BLaER1 treated with 17β-estradiol and CSF1 and Interleukin-3, amounts not matched to agents 10 nM and 100 nM (cell line): Measurements from ENCODE around the gene PLSCR3.

Source experiments
- H3K27ac ChIP-seq, 11 experiments: shearing (Covaris generic); formaldehyde crosslinking; 2 replicates each; pipeline ENCODE4 v1.8.1; 2022
- H3K27me3 ChIP-seq, 11 experiments: shearing (Covaris generic); formaldehyde crosslinking; 2 replicates each; pipeline ENCODE4 v1.8.1; 2022
- H3K36me3 ChIP-seq, 11 experiments: shearing (Covaris generic); formaldehyde crosslinking; 2 replicates each; pipeline ENCODE4 v1.8.1; 2022
- H3K4me1 ChIP-seq, 10 experiments: shearing (Covaris generic); formaldehyde crosslinking; 2 replicates each; pipeline ENCODE4 v1.8.1; 2022
- H3K4me2 ChIP-seq, 11 experiments: shearing (Covaris generic); formaldehyde crosslinking; 2 replicates each; pipeline ENCODE4 v1.8.1; 2022
- H3K4me3 ChIP-seq, 10 experiments: shearing (Covaris generic); formaldehyde crosslinking; 2 replicates each; pipeline ENCODE4 v1.8.1; 2022
- H3K9ac ChIP-seq, 11 experiments: shearing (Covaris generic); formaldehyde crosslinking; 2 replicates each; pipeline ENCODE4 v1.8.1; 2022
- H3K9me3 ChIP-seq, 11 experiments: shearing (Covaris generic); formaldehyde crosslinking; replicated peaks in 1 of 11; 2 replicates each; pipeline ENCODE4 v1.8.1; 2022
- H4K20me1 ChIP-seq, 11 experiments: shearing (Covaris generic); formaldehyde crosslinking; 2 replicates each; pipeline ENCODE4 v1.8.1; 2022
- Cebpa-rat ChIP-seq, 11 experiments: shearing (Covaris generic); IDR thresholded peaks; 2 replicates each; pipeline ENCODE4 v1.8.1; 2022

PLSCR3 gene

GRCh38 chr17:7383742-7384488 is 10.4 kb downstream of the PLSCR3 start:
- H3K9me3 ChIP-seq = peaks cover 11 to 21% (median 16%) of the 10 kb centered on the region in 11 experiments
- peaks cover 13 to 21% (median 14%) of the 10 kb centered on the region in 10 experiments for H3K4me1 ChIP-seq
- H4K20me1 ChIP-seq = peaks cover 0 to 67% (median 14%) of the 10 kb centered on the region in 11 experiments; a peak in 11 of 22 replicates
- peak overlapping the region; percentile 43 to 67 (median 54) for H3K4me3 ChIP-seq
- H3K27me3 ChIP-seq = peaks cover 57 to 63% (median 59%) of the 10 kb centered on the region in 11 experiments
- H3K4me2 ChIP-seq = peak overlapping the region; percentile 86 to 97 (median 95)
- no peak for TF ChIP-seq Cebpa-rat (IDR thresholded peaks at IDR 0.05)
- H3K9ac ChIP-seq = peak overlapping the region; percentile 9 to 65 (median 56); a peak in 16 of 22 replicates
- H3K27ac ChIP-seq = no peak overlapping the region
- H3K36me3 ChIP-seq = peaks cover 2 to 30% (median 17%) of the 10 kb centered on the region in 11 experiments; a peak in 20 of 22 replicates

GRCh38 chr17:7383371-7383741 is 11.0 kb downstream of the PLSCR3 start:
- H3K27ac ChIP-seq = no peak overlapping the region
- no peak for TF ChIP-seq Cebpa-rat (IDR thresholded peaks at IDR 0.05)
- H3K9me3 ChIP-seq = peaks cover 12 to 23% (median 18%) of the 10 kb centered on the region in 11 experiments
- H4K20me1 ChIP-seq = peaks cover 0 to 61% (median 14%) of the 10 kb centered on the region in 11 experiments; a peak in 11 of 22 replicates
- peak overlapping the region in 4 of 10 experiments; percentile 43 to 58 (median 50); a peak in 5 of 20 replicates for H3K4me3 ChIP-seq
- peaks cover 13 to 17% (median 14%) of the 10 kb centered on the region in 10 experiments for H3K4me1 ChIP-seq
- H3K9ac ChIP-seq = no peak overlapping the region; a peak in 1 of 22 replicates
- peaks cover 0 to 25% (median 12%) of the 10 kb centered on the region in 11 experiments; a peak in 14 of 22 replicates for H3K36me3 ChIP-seq
- H3K4me2 ChIP-seq = peak overlapping the region; percentile 86 to 97 (median 95)
- H3K27me3 ChIP-seq = peaks cover 58 to 65% (median 61%) of the 10 kb centered on the region in 11 experiments

- TF ChIP-seq Cebpa-rat (IDR thresholded peaks at IDR 0.05) = no peak
- Histone ChIP-seq H3K9ac (no peak overlapping the region), H3K4me2 (no peak overlapping the region; a peak in 1 of 22 replicates), H3K9me3 (peaks cover 12 to 23% (median 18%) of the 10 kb centered on the region in 11 experiments), H3K36me3 (peaks cover 0 to 20% (median 7%) of the 10 kb centered on the region in 11 experiments; a peak in 10 of 22 replicates), H3K27ac (no peak overlapping the region), H3K4me1 (peaks cover 13 to 17% (median 14%) of the 10 kb centered on the region in 10 experiments), H3K27me3 (peaks cover 58 to 65% (median 61%) of the 10 kb centered on the region in 11 experiments), H3K4me3 (no peak overlapping the region), H4K20me1 (peaks cover 0 to 57% (median 11%) of the 10 kb centered on the region in 11 experiments; a peak in 10 of 22 replicates)
These were observed 11.4 kb downstream of the PLSCR3 start for GRCh38 chr17:7382901-7383300.

GRCh38 chr17:7380855-7381683 is 13.3 kb downstream of the PLSCR3 start, which contains the start of gene TNK1:
TSS of gene TNK1 (plus strand) at chr17:7381089. CDS start at chr17:7382927, 1,838 bp downstream.
- H4K20me1 ChIP-seq = peaks cover 0 to 38% (median 7%) of the 10 kb centered on the region in 11 experiments; a peak in 7 of 22 replicates
- TF ChIP-seq Cebpa-rat (IDR thresholded peaks at IDR 0.05) = no peak
- peaks cover 0 to 2% (median 0%) of the 10 kb centered on the region in 11 experiments; a peak in 1 of 22 replicates for H3K36me3 ChIP-seq
- H3K27ac ChIP-seq = no peak within 1 kb of the TSS
- no peak within 1 kb of the TSS for H3K9ac ChIP-seq
- peaks cover 58 to 65% (median 61%) of the 10 kb centered on the region in 11 experiments for H3K27me3 ChIP-seq
- H3K4me1 ChIP-seq = peaks cover 13 to 17% (median 14%) of the 10 kb centered on the region in 10 experiments
- H3K9me3 ChIP-seq = peaks cover 12 to 23% (median 18%) of the 10 kb centered on the region in 11 experiments
- no peak within 1 kb of the TSS for H3K4me3 ChIP-seq
- H3K4me2 ChIP-seq = no peak within 1 kb of the TSS

- no peak for TF ChIP-seq Cebpa-rat (IDR thresholded peaks at IDR 0.05)
- no peak overlapping the region for H3K4me2 ChIP-seq
- no peak overlapping the region for H3K27ac ChIP-seq
- peaks cover 58 to 65% (median 61%) of the 10 kb centered on the region in 11 experiments for H3K27me3 ChIP-seq
- no peak overlapping the region for H3K9ac ChIP-seq
- peaks cover 13 to 17% (median 14%) of the 10 kb centered on the region in 10 experiments for H3K4me1 ChIP-seq
- peaks cover 0 to 31% (median 7%) of the 10 kb centered on the region in 11 experiments; a peak in 6 of 22 replicates for H4K20me1 ChIP-seq
- no peak overlapping the region for H3K4me3 ChIP-seq
- no peaks in the 10 kb centered on the region for H3K36me3 ChIP-seq
- H3K9me3 ChIP-seq = peaks cover 12 to 23% (median 18%) of the 10 kb centered on the region in 11 experiments
These were observed 14.0 kb downstream of the PLSCR3 start for GRCh38 chr17:7380321-7380720.

GRCh38 chr17:7379134-7379533 is 15.2 kb downstream of the PLSCR3 start:
- Histone ChIP-seq H3K9me3 (peaks cover 12 to 23% (median 18%) of the 10 kb centered on the region in 11 experiments), H3K4me1 (peaks cover 6 to 9% (median 8%) of the 10 kb centered on the region in 10 experiments; a peak in 19 of 20 replicates), H4K20me1 (peaks cover 0 to 19% (median 0%) of the 10 kb centered on the region in 11 experiments; a peak in 5 of 22 replicates), H3K4me3 (no peak overlapping the region), H3K9ac (no peak overlapping the region), H3K27ac (no peak overlapping the region), H3K27me3 (peaks cover 51 to 56% (median 53%) of the 10 kb centered on the region in 11 experiments), H3K4me2 (no peak overlapping the region), H3K36me3 (no peaks in the 10 kb centered on the region)
- TF ChIP-seq Cebpa-rat (IDR thresholded peaks at IDR 0.05) = no peak

GRCh38 chr17:7374353-7374752 is 20.0 kb downstream of the PLSCR3 start:
- H3K4me3 ChIP-seq = no peak overlapping the region
- no peak overlapping the region for H3K9ac ChIP-seq
- H3K27ac ChIP-seq = no peak overlapping the region
- H3K27me3 ChIP-seq = peaks cover 4 to 8% (median 5%) of the 10 kb centered on the region in 11 experiments; a peak in 20 of 22 replicates
- no peak overlapping the region for H3K4me2 ChIP-seq
- TF ChIP-seq Cebpa-rat (IDR thresholded peaks at IDR 0.05) = no peak
- no peaks in the 10 kb centered on the region for H4K20me1 ChIP-seq
- H3K4me1 ChIP-seq = no peaks in the 10 kb centered on the region
- no peaks in the 10 kb centered on the region for H3K36me3 ChIP-seq
- peaks cover 5 to 7% (median 6%) of the 10 kb centered on the region in 11 experiments for H3K9me3 ChIP-seq

GRCh38 chr17:7370853-7371252 is 23.5 kb downstream of the PLSCR3 start:
- Histone ChIP-seq H3K9me3 (no peaks in the 10 kb centered on the region), H3K4me1 (peaks cover 0 to 13% (median 5%) of the 10 kb centered on the region in 10 experiments; a peak in 11 of 20 replicates), H3K4me3 (no peak overlapping the region), H3K27me3 (no peaks in the 10 kb centered on the region), H3K4me2 (no peak overlapping the region), H3K27ac (no peak overlapping the region), H3K9ac (no peak overlapping the region), H4K20me1 (no peaks in the 10 kb centered on the region), H3K36me3 (no peaks in the 10 kb centered on the region)
- no peak for TF ChIP-seq Cebpa-rat (IDR thresholded peaks at IDR 0.05)
